ENCODE data around the gene STAT2.

Gene STAT2

GRCh38 chr12:56330936-56331490, 28.9 kb downstream of the STAT2 start:
- no peak overlapping the region for H3K4me3 ChIP-seq (ENCODE audit: low read length)
- H3K4me1 ChIP-seq (ENCODE audit: low read length), result peaks cover 11% of the 10 kb centered on the region
- peaks cover 9% of the 10 kb centered on the region for H3F3A ChIP-seq (ENCODE audit: insufficient read depth, low read length)
- peaks cover 15% of the 10 kb centered on the region for H3K79me2 ChIP-seq (ENCODE audit: low read length)
- DNase-seq, result no peak
- no peaks in the 10 kb centered on the region for H4K20me1 ChIP-seq (ENCODE audit: insufficient read depth, low read length)
- H3K27ac ChIP-seq (ENCODE audit: low read length), result no peak overlapping the region
- no peaks in the 10 kb centered on the region for H3K9me3 ChIP-seq (replicated peaks; ENCODE audit: insufficient read depth, low read length)
- H3K36me3 ChIP-seq (replicated peaks; ENCODE audit: insufficient read depth, low read length), result no peaks in the 10 kb centered on the region
- H3K27me3 ChIP-seq (replicated peaks; ENCODE audit: insufficient read depth, low read length), result no peaks in the 10 kb centered on the region
- no peak overlapping the region for H3K4me2 ChIP-seq (ENCODE audit: low read depth, low read length)
- no peak overlapping the region for H3K9ac ChIP-seq (ENCODE audit: low read length)
- no peaks in the 10 kb centered on the region for H3K9me2 ChIP-seq (replicated peaks; ENCODE audit: insufficient read depth, low read length)
- no peak overlapping the region for H2AFZ ChIP-seq (ENCODE audit: low read length)
- TF ChIP-seq EZH2phosphoT487 (IDR thresholded peaks at IDR 0.05; ENCODE audit: low read length) (no peak), CTCF (IDR thresholded peaks at IDR 0.05; ENCODE audit: low read length) (no peak), EZH2 (optimal IDR thresholded peaks at IDR 0.05; ENCODE audit: low read depth, low read length) (no peak)

- H3K9me3 ChIP-seq (replicated peaks; ENCODE audit: insufficient read depth, low read length), result no peaks in the 10 kb centered on the region
- no peaks in the 10 kb centered on the region for H4K20me1 ChIP-seq (ENCODE audit: insufficient read depth, low read length)
- TF ChIP-seq EZH2 (optimal IDR thresholded peaks at IDR 0.05; ENCODE audit: low read depth, low read length) (no peak), EZH2phosphoT487 (IDR thresholded peaks at IDR 0.05; ENCODE audit: low read length) (no peak), CTCF (IDR thresholded peaks at IDR 0.05; ENCODE audit: low read length) (no peak)
- H3K79me2 ChIP-seq (ENCODE audit: low read length), result no peaks in the 10 kb centered on the region
- H3K36me3 ChIP-seq (replicated peaks; ENCODE audit: insufficient read depth, low read length), result no peaks in the 10 kb centered on the region
- H3K4me3 ChIP-seq (ENCODE audit: low read length), result no peak overlapping the region
- no peaks in the 10 kb centered on the region for H3K4me1 ChIP-seq (ENCODE audit: low read length)
- H3K9ac ChIP-seq (ENCODE audit: low read length), result no peak overlapping the region
- H3K27me3 ChIP-seq (replicated peaks; ENCODE audit: insufficient read depth, low read length), result no peaks in the 10 kb centered on the region
- H3K27ac ChIP-seq (ENCODE audit: low read length), result no peak overlapping the region
- H3K4me2 ChIP-seq (ENCODE audit: low read depth, low read length), result no peak overlapping the region
- H2AFZ ChIP-seq (ENCODE audit: low read length), result no peak overlapping the region
- H3F3A ChIP-seq (ENCODE audit: insufficient read depth, low read length), result no peaks in the 10 kb centered on the region
- DNase-seq, result no peak
- H3K9me2 ChIP-seq (replicated peaks; ENCODE audit: insufficient read depth, low read length), result no peaks in the 10 kb centered on the region
Measured at GRCh38 chr12:56326533-56326932, 33.4 kb downstream of the STAT2 start.

- H3K9ac ChIP-seq (ENCODE audit: low read length), result no peak overlapping the region
- no peak for DNase-seq
- no peak overlapping the region for H3K27ac ChIP-seq (ENCODE audit: low read length)
- H4K20me1 ChIP-seq (ENCODE audit: insufficient read depth, low read length), result no peaks in the 10 kb centered on the region
- TF ChIP-seq CTCF (IDR thresholded peaks at IDR 0.05; ENCODE audit: low read length) (no peak), EZH2 (optimal IDR thresholded peaks at IDR 0.05; ENCODE audit: low read depth, low read length) (no peak), EZH2phosphoT487 (IDR thresholded peaks at IDR 0.05; ENCODE audit: low read length) (no peak)
- H3K27me3 ChIP-seq (replicated peaks; ENCODE audit: insufficient read depth, low read length), result no peaks in the 10 kb centered on the region
- H3K4me1 ChIP-seq (ENCODE audit: low read length), result no peaks in the 10 kb centered on the region
- no peaks in the 10 kb centered on the region for H3F3A ChIP-seq (ENCODE audit: insufficient read depth, low read length)
- no peaks in the 10 kb centered on the region for H3K36me3 ChIP-seq (replicated peaks; ENCODE audit: insufficient read depth, low read length)
- H2AFZ ChIP-seq (ENCODE audit: low read length), result no peak overlapping the region
- no peaks in the 10 kb centered on the region for H3K79me2 ChIP-seq (ENCODE audit: low read length)
- no peaks in the 10 kb centered on the region for H3K9me3 ChIP-seq (replicated peaks; ENCODE audit: insufficient read depth, low read length)
- no peaks in the 10 kb centered on the region for H3K9me2 ChIP-seq (replicated peaks; ENCODE audit: insufficient read depth, low read length)
- no peak overlapping the region for H3K4me2 ChIP-seq (ENCODE audit: low read depth, low read length)
- H3K4me3 ChIP-seq (ENCODE audit: low read length), result no peak overlapping the region
Measured at GRCh38 chr12:56326126-56326525, 33.8 kb downstream of the STAT2 start.
